ENCODE data around the gene OR2D3.

- TF ChIP-seq EZH2phosphoT487 (IDR thresholded peaks at IDR 0.05; ENCODE audit: insufficient read depth, low read depth): no peak
- TF ChIP-seq EZH2 (IDR thresholded peaks at IDR 0.05; ENCODE audit: insufficient read depth, poor library complexity, severe bottlenecking): no peak
These were observed 44.5 kb upstream of the OR2D3 start, which contains the start of gene OR10A4 for GRCh38 chr11:6876325-6876724.

Data from GM23248 (cell line).